SK-N-MC (cell line): Measurements from ENCODE around the gene GJA5.

Experiments used
- DNase-seq: peaks from one replicate; pipeline ENCODE4 v3.0.0-alpha.2; 2011; ENCODE audit warnings: low read depth, low spot score
- H3K27ac ChIP-seq: fragments of 200-600 bp; sonication (generic); 2 replicates; pipeline ENCODE4 v1.5.1; 2016; ENCODE audit warnings: mixed run types
- H3K36me3 ChIP-seq: fragments of 200-600 bp; sonication (generic); 2 replicates; pipeline ENCODE4 v1.6.1; 2017; ENCODE audit warnings: antibody characterized with exemption, low read length, mixed read lengths; ENCODE audit not compliant: insufficient read depth
- H3K4me3 ChIP-seq: fragments of 200-600 bp; sonication (generic); 2 replicates; pipeline ENCODE4 v1.5.1; 2016
- H3K9ac ChIP-seq: fragments of 200-600 bp; sonication (generic); 2 replicates; pipeline ENCODE4 v1.8.0; 2017; ENCODE audit warnings: mixed run types, mixed read lengths; ENCODE audit not compliant: insufficient read length
- H3K9me3 ChIP-seq: fragments of 200-600 bp; sonication (generic); 2 replicates; pipeline ENCODE4 v1.6.1; 2017; ENCODE audit warnings: low read depth, mild to moderate bottlenecking, antibody characterized with exemption, low read length, moderate library complexity, mixed read lengths
- EZH2 ChIP-seq: fragments of 200-600 bp; sonication (generic); IDR thresholded peaks from one replicate; pipeline ENCODE4 v1.6.1; 2017; ENCODE audit warnings: antibody characterized with exemption
- FOXP2 ChIP-seq: optimal IDR thresholded peaks from 2 replicates; pipeline ENCODE3; 2011; ENCODE audit warnings: mild to moderate bottlenecking, moderate library complexity; ENCODE audit not compliant: insufficient read depth; ENCODE audit errors: extremely low read length, control extremely low read depth
- POLR2AphosphoS5 ChIP-seq: IDR thresholded peaks from 2 replicates; pipeline ENCODE4 v1.6.1; 2012; ENCODE audit warnings: mild to moderate bottlenecking, low read depth, low read length, borderline replicate concordance

Gene GJA5

DNA sequence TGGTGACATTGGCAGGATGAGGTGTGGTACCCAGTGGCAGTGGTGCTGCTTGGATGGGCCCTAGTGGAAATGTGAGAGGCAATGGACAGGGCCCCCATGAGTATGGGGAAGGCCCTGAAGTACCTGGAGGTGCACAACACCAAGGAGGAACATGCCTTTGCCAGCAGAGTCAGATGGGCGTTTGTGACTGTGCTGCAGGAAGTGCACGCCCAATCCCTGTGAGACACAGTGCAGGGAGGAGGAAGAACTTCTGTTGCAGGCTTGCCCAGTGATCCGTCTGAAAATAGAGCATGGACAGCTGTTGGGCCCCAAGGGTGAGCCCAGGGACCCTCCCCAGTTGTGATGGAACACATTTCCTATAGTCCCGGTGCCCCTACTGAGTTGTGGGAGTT lies 42.7 kb downstream of the GJA5 start:
- no peaks in the 10 kb centered on the region for H3K9me3 ChIP-seq
- no peaks in the 10 kb centered on the region for H3K36me3 ChIP-seq
- TF ChIP-seq FOXP2, result no peak
- no peak for TF ChIP-seq EZH2
- no peak for TF ChIP-seq POLR2AphosphoS5
- no peak overlapping the region for H3K9ac ChIP-seq
- H3K27ac ChIP-seq, result no peak overlapping the region
- no peak for DNase-seq
- no peak overlapping the region for H3K4me3 ChIP-seq

DNA sequence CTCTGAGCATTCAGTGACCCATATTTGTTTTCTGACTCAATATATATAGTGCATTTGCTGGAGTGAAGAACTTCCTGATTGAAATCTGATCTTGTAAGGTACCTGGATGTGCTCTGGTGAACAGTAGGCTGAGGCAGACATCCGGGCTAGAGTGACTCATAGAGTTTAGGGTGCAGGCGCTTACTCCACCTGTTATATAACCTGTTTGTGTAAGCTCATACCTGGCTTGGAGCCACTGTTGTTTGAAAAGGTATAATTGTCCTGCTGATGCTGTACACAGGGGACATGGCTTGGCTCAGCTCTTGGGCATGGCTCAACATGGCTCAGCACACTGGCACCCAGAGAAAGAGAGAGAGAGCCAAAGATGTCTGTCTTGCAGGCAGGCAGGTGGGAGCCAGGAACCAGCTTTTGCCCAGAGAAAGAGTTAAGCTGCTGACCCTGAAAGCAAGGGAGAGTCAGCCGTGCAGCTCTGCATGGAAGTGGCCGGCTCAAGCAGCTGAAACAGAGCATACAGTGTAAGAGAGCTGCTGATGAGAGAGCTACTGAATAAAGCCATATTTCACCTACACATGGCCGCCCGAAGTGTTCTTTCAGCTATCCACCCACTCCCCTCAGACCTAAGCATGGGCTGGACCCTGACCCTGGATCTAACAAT lies 43.2 kb downstream of the GJA5 start:
- Histone ChIP-seq H3K9me3 (no peaks in the 10 kb centered on the region), H3K4me3 (no peak overlapping the region), H3K27ac (no peak overlapping the region), H3K9ac (no peak overlapping the region), H3K36me3 (no peaks in the 10 kb centered on the region)
- TF ChIP-seq EZH2 (no peak), POLR2AphosphoS5 (no peak), FOXP2 (no peak)
- DNase-seq, result no peak

DNA sequence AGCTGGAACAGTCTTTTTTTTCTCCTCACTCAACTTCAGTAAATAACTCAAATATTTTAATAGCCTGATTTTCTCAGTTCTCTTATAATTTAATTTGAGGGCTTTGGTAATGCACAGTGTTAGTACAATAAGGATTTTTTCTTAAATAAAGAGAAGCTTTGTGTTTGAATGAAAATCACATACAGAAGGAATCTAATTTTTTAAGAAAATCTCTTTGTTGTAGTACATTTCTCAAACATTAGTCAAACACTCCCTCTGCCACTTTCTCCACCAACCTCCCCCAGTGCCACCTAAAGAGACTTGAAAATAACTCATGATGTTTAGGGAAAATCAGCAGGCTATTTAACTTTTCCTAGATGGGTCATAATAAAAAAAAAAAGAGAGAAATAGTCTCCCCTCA lies 47.8 kb downstream of the GJA5 start:
- DNase-seq, result no peak
- Histone ChIP-seq H3K4me3 (no peak overlapping the region), H3K36me3 (no peaks in the 10 kb centered on the region), H3K9ac (no peak overlapping the region), H3K27ac (no peak overlapping the region), H3K9me3 (no peaks in the 10 kb centered on the region)
- TF ChIP-seq POLR2AphosphoS5 (no peak), EZH2 (no peak), FOXP2 (no peak)
